ENCODE measurements around the gene GNPDA1.
"Not testable (repeated sequence)": the region's sequence is repeated elsewhere in the genome, so short reads cannot be mapped to it uniquely, and the experiment has no call there.

GNPDA1 gene

DNA sequence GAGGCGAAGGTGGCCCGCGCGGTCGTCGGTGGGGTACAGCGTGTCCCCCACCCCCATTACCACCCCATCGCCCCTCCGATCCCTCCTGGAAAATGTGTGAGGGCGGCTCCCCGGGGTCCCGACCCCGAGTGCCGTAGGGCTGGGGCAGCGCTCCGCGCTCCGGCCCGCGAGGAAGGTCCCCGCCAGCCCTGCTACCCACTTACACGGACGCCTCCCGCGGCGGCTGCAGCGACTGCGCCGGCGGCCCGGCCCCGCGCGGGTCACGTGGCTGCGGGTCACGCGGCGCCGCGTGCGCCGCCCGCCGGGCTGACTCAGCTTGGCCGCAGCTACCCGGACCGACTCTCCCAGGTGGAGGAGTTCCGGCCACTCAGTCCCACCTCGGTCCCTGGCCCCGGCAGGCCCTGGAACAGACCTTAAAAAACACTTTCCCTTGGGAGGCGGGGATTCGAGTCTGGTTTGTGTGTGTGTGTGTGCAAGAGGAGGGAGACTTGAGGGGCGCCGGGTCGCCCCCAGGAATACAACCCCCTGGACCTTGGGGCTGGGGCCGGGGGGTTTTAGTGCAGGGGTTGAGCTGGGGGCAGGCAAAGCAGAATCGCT is at the start of gene GNPDA1:
Gene GNPDA1 (minus strand): TSS at position 236 of the 597 bp plus-strand sequence. CDS start 992 bp downstream, outside the sequence.
- peak; percentile 92 for DNase-seq (ENCODE audit: low spot score)

DNA sequence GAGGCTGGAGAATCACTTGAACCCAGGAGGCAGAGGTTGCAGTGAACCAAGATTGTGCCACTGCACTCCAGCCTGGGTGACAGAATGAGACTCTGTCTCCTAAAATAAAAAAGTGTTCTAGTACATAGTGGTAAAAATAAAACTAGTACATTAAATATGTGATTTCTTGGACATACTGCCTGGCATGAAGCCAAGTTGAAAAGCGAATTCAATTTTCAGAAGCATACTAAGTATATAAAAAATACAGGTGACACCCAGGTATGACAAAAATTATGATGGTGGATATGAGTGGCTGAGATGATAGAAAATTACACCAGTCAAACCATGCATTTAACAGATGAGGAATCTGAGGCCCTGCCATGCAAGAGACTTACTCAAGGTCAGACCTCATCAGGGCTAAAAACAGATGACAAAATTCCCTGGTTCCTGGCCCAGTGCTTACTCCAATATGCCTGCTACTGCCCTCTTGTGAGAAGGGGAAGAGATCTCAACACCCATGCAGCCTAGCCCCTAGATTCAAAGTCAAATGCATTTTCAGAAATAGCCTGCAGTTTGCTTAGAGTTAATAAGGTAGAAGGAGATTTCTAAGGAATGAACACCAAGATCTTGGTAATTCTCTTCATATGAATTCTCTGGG is 46.6 kb upstream of the GNPDA1 start:
- DNase-seq (ENCODE audit: low spot score), result no peak

DNA sequence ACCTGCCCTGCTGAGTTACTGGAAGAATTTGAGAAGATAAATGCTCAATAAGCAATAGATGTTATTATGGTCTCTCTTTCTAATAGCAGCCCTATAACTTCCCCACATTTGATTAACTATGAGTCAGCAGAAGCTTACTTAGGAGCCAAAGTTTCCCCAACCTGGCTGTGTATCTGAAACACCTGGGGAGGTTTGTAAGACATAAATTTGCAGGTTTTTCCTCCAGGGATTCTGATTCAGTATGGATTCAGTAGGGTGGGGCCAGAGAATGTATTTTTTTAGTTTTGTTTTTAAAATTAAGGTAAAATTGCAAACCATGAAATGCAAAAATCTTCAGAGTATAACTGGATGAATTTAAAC is 44.9 kb upstream of the GNPDA1 start:
- no peak for DNase-seq (ENCODE audit: low spot score)

DNA sequence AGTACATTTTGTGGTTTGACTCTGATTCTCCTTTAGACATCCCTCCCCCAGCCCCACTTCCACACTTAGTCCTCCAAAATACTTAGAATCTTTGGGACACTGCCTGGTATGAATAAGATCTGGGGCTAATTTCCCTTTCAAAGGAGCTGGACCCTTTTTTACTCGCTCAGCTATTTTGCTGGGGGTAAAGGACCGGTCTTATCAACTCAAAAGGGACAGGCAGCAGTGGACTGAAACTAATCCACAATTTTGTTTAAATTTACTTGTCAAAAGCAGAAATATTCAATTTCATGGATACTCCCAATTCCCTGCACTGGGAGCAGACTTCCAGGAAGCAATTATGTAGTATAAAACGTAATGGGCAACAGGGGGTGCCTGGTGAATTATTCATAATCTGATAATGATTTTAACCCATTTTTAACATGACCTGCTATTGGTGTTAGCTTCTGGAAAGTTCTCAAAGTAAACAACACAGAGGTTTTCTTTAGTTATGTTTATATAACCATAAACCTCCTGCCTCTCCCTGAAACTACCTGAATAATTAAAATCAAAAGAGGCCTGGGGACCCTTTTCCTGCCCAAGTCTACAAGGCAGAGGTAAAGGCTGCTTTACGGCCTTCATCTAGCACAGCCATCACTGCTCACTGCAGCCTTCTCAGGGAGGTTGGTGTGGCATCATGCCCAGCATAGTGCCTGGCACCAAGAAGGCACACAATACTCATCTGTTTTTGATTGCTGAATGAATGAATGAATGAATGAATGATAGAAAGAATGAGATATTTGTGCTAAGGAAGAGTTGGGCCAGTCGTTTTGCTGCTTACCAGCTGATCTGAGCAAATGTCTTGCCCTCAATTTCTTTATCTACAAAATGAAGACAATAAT is 44.2 kb upstream of the GNPDA1 start:
- no peak for DNase-seq (ENCODE audit: low spot score)

DNA sequence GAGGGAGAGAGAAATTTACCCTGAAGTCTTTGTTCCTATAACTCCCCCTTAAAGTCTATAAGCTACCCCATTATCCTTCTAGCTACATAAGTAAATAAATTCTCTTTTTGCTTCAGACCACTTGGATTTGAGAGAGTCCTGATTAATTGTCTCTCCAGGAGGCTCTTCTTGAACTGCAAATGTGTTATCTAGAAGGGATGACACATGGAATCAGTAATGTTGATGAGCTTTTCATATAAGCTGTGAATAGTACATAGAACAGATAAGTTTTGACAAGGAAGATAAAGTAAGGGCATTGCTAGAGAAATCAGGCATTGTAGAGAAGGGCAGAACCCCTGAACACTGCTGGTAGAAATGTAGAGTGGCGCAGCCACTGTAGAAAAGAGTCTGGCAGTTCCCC is 42.5 kb upstream of the GNPDA1 start:
- no peak for DNase-seq (ENCODE audit: low spot score)

DNA sequence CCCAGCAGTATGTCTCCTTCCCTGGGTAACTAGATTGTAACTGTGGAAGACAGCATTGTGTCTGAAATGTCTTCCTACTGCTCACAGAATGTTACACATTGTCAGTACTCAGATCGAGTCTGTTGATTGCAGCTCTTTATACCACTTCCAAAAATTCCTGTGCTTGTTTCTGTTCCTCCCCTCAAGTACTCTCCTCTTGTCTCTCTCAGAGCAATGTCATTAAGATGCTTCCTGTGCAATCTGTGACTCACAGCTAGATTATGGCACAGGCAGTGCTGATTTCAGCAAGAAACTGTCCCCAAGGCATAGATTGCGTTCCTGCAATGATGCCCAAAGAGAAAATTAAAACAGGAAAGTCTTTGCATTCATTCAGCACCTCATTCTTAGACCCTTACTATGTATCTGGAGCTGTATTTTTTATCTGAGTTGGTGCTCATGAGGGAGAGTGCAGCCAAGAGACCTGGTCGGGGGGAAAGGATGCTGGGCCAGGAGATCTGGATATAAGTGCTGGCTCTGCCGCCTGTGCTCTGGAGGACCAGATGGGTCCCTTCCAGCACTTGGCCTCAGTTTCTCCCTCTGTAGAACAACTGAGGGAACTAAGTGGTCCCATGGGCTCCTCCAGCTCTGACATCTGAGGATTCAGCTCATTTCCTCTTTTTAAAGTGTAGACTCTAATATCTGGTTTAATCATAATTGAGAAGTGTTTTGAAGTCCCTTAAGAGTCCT is 40.8 kb upstream of the GNPDA1 start:
- DNase-seq (ENCODE audit: low spot score), result no peak

DNA sequence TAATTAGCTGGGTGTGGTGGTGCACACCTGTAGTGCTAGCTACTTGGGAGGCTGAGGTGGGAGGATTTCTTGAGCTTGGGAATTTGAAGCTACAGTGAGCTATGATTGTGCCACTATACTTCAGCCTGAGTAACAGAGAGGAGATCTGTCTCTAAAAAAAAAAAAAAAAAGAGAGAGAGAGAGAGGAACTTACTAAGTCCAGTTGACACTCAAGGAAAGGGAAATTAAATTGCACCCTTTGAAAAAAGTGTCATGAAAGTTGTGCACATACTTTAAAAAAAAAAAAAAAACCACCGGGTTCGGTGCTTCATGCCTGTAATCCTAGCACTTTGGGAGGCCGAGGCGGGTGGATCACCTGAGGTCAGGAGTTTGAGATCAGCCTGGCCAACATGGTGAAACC is 39.2 kb upstream of the GNPDA1 start:
- not testable (repeated sequence) for DNase-seq (ENCODE audit: low spot score)

DNA sequence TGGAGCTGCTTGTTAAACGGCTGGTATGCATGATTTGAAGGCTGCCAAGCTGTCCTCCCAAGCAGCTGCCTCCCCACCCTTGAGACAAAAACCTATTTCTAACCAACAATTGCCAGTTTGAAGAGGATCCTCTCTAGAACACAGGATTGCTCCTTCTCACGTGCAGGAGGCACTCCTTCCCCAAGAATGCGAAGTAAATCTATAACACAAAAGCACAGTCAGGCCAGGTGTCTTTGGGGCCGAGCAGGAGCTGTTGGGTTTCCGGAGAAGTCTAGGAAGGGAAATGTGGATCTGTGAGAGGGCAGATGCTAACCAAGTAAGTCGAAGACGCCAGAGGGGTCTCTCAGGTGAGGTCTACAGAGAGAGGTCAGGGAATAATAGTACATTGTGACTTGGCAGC is 35.4 kb upstream of the GNPDA1 start:
- DNase-seq (ENCODE audit: low spot score), result no peak

DNA sequence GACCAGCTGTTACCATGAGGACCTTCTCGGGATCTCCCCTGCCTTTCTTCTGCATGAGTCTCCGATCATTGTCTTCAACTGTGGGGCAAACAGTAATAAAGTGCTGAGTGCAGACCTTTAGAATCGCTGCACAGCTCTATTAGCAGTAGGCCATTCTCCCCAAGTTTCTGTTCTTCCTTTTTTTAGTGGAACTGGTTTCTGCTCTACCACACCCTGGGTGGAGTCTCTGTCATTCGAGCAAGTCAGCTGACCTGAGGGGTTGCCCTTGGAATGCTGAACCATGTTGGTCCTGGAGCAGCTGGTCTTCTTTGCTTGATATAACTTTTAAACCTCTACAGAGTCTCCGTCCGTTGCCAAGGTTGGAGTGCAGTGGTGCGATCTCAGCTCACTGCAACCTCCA is 33.4 kb upstream of the GNPDA1 start:
- DNase-seq (ENCODE audit: low spot score), result no peak

DNA sequence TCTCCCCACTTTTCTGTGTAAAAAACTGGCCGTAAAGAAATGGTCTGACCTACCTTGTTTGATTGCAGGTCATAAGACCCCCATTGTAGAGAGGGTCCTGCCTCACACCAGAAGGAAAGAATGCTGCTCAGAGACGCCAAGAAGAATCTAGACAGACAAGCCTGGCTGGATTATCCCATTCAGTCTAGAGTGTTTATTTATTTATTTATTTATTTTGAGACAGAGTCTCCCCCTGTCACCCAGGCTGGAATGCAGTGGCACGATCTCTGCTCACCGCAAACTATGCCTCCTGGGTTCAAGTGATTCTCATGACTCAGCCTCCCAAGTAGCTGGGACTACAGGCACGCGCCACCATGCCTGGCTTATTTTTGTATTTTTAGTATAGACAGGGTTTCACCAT is 28.1 kb upstream of the GNPDA1 start:
- DNase-seq (ENCODE audit: low spot score), result not testable (repeated sequence)

DNA sequence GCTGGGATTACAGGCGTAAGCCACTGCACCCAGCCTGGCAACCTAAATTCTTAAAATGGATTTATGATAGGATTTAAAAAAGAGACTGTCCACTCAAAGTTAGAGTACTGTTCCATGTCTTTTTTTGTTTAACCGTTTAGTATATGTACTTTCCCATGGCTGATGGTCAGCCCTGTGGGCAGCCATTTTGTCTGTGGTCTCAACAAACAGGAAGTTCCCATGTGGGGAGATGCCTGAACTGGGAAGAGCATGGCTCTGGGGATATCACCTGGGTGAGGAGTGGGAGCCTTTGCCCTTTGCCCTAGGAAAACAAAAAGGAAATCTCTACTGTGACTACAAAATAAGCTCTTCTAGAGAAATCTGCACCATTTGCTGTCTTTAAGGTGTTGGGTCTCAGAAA is 27.5 kb upstream of the GNPDA1 start:
- DNase-seq (ENCODE audit: low spot score), result no peak

DNA sequence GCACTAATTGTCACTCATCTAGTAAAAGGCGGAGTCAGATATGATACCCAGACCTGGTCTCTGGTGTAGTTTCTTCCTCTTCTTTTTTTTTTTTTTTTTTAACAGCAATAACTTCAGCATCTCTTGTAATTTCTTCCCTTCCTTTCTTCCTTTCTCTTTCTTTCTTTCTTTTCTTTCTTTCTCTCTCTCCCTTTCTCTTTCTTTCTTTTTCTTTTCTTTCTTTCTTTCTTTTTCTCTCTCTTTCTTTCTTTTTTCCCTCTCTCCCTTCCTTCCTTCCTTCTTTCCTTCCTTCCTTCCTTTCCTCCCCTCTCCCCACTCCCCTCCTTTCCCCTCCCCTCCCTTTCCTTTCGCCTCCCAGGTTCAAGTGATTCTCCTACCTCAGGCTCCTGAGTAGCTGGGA is 25.9 kb upstream of the GNPDA1 start:
- no peak for DNase-seq (ENCODE audit: low spot score)

DNA sequence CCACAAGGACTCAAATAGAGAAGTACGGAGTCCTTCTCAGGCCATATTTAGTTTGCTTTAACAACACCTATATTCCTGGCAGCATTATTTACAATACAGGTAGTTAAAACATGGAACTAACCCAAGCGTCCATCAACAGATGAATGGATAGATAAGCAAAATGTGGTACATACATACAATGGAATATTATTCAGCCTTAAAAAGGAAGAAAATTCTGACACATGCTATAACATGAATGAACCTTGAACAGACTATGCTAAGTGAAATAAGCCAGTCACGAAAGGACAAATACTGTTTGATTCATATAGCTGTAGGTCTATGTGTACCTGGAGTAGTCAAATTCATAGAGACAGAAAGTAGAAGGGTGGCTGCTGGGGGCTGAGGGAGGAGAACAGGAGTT is 24.8 kb upstream of the GNPDA1 start:
- DNase-seq (ENCODE audit: low spot score), result not testable (repeated sequence)

DNA sequence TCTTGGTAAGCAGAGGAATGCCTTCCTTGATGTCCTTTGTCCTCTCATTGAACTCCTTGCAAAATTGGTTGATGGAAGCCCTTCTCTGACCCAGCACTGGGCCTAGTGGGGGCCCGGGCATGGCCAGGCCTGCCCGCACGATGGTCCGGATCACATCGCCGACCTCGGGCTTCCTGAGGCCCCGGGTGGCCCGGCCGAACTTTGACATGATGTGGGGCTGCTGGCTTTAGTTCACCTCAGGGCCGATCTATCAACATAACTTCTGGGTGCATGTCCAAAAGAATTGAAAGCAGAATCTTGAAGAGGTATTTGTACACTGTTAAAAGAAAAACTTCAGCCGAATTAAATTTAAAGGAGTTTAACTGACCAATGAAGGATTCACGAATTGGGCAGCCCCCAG is 24.1 kb upstream of the GNPDA1 start:
- no peak for DNase-seq (ENCODE audit: low spot score)

DNA sequence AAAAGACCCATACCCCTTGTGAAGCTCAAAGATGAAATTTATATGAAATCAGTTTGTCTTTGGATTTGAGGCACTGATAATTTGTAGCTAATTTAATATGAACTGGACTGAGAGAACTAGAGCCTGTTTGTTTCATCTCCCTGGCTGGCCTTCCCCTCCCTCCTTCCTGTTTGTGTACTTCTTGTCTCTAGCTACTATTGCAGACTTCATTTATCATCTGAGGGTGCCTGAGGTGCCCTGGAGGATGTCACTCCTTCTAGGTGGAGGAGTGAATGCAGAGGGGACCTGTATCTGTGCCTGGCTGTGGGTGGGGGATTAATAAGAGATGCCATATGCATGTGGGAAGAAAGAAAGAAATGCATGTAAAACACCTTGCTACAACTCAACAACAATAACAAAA is 22.2 kb upstream of the GNPDA1 start:
- DNase-seq (ENCODE audit: low spot score), result no peak

DNA sequence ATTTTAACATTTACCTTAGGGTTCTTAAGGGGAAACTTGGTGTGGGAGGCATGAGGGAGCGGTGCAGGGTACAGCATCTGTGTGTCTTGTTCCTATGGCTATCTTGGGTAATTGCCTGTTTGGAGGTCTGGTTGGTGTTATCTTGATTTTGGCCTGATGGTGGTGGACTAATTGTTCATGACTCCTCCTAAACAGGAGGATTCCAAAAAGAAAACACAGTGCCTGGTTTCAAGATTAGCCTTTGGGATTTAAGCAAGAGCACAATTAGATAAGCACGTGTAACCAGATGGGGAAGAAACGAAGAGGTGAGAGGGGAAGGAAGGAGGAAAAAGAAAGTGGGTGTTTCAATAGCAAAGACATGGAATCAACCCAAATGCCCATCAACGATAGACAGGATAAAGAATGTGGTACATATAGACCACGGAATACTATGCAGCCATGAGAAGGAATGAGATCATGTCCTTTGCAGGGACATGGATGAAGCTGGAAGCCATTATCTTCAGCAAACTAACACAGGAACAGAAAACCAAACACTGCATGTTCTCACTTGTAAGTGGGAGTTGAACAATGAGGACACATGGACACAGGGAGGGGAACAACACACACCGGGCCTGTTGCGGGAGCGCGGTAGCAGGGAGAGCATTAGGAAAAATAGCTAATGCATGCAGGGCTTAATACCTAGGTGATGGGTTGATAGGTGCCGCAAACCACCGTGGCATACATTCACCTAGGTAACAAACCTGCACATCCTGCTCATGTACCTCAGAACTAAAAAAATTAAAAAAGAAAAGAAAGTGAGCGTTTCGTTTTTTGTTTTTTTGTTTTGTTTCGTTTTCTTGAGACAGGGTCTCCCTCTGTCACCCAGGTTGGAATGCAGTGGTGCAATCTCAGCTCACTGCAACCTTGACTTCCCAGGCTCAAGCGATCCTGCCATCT is 21.1 kb upstream of the GNPDA1 start:
- not testable (repeated sequence) for DNase-seq (ENCODE audit: low spot score)

DNA sequence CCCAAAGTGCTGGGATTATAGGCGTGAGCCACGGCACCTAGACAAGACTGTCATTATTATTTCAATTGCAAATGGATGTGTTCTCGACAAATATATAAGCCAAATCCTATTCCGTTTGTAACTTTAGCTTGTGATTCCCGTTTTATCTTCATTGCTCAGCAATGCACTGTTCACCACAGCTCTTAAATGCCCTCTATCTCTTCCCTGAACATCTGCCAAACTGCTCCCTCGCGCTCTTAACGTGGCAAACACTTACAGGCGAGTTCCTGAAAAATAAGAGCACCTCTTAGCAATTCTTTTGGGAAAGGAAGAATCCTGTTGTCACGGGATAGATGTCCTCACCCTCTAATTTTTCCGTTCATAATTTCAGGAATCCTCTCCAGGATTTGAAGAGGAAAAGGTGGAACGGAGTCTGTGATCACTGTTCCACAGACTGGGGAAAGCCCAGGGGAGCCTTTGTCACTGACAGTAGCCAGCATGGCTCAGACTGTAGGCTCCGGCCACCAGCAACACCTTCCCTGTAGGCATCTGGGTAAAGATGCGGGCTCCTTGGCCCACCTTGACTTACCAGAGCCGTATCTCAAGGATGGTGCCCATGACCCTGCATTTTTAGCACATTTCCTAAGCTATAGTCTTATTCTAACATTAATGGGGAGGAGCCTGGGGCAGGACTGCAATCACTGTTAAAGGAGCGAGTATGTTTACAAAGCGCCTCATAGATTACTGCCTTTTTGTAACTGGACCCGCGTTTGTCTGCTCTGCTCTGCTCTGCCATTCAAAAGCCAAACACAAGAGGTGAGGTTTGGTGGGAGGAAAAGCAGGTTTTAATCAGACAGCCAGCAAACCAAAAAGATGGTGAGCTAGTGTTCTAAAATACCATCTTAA is 20.2 kb upstream of the GNPDA1 start:
- no peak for DNase-seq (ENCODE audit: low spot score)

DNA sequence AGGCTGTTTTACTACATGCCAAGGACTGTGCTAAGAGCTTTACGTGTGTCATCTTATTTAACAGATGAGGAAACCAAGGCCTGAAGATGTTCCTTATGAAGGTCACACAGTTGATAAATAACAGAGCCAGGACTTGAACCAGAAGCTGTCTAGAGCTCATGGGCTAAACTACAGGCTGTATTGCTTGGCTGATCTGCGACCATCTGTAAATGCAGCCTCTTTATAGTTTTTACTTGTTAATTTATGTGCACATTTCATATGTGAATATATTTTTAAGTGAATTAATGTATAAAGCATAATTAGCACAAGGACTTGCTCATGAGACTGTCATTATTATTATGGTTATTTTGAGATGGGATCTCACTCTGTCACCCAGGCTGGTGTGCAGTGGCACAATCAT is 19.3 kb upstream of the GNPDA1 start:
- DNase-seq (ENCODE audit: low spot score), result no peak

DNA sequence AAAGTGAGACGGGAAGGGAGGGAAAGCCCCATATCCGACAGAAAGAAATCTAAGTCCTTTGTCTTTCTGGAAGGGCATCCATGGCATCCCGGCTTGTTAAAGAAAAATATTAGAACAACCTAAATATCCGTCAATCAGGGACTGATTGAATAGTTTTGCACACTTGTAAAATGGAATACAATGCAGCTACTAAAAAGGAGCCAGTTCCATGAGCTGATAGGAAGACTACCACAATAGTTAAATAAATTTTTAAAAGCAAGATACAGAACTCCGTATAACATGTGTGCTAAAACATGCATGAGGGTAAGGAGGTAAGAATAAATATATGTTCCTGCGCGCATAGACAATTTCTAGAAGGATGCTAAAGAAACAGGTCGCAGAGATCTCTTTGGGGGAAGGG is 12.8 kb upstream of the GNPDA1 start:
- no peak for DNase-seq (ENCODE audit: low spot score)

DNA sequence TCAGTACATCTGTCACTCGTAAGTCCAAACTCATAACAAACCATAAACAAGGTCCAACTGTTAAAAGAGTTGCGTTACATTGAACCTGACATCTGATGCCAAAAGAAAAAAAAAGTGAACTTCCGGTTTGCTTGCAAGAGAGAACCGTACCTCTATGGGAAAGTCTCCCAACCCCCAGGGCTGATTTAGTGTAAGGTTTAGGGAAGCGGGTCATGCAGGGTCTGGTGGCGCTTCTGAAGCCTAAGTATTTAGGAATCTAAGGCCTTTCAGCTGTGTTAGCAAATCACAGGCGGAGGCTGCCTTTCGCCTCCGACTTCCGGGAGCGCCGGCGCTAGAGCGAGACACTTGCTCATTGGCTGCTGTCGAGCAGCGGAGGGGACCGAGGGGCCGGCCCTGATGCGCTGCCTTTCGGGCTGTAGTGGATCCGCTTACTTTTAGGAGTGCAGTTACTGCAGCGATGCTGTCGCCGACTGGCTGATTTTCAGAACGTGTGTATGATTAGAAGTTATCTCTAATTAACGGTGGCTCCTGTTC is 12.0 kb upstream of the GNPDA1 start:
- DNase-seq (ENCODE audit: low spot score), result peak; percentile 95
